Measurements from ENCODE around the gene IGSF6. TPM values are rescaled to one million over a fixed set of nuclear protein-coding genes. Genes with fewer than 3 reads are reported as not detected.

Gene IGSF6
- total and polyA plus RNA-seq, 2 of the 13 experiments (the other 11 are each of a cell fraction or from before 2014, with no cell fraction given) = not detected

DNA sequence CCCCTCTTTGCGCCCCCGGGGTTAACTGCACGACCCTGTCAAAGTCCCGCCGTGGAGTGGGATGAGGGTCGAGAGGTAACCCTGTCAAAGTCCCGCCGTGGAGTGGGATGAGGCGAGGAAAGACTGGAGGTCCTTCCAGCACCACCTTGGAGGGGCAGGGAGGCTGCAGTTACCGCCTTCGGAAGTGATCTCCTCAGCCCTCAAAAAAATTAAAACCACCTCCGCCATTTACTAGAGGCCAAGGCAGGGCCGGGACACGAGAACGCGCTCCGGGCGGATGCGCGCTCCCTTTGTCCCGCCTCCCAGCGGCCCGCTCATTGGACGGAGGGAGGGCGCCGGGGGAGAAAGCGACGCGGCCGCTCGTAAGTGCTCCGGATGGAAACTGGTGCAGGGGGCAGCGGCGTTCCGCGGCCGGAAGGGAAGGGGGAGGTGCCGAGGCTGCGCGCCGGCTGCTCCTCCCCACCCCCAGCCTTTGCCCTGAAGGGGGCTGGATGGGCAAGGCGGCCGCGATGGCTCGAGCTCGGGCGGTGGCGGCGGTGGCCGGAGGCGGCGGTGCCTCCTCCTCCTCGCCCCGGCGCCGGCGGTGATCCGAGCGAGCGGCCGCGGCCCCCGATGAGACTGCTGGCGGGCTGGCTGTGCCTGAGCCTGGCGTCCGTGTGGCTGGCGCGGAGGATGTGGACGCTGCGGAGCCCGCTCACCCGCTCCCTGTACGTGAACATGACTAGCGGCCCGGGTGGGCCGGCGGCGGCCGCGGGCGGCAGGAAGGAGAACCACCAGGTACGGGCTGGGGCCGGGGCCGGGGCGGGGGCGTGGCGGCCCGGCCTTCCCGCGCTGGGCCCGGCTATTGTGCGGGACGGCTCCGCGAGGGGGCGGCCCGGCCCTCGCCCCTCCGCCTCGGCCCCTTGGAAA lies 53.0 kb downstream of the IGSF6 start, which contains the start of gene METTL9 (continued):
- TF ChIP-seq ZNF562 (CRISPR knock-in tag; IDR thresholded peaks at IDR 0.05; ENCODE audit: borderline replicate concordance) = no peak; the same call in 1 of the 2 replicates
- TF ChIP-seq SAP130 (CRISPR knock-in tag; IDR thresholded peaks at IDR 0.05; ENCODE audit: low read depth) = peak; percentile 98
- TF ChIP-seq, protein P1, sequence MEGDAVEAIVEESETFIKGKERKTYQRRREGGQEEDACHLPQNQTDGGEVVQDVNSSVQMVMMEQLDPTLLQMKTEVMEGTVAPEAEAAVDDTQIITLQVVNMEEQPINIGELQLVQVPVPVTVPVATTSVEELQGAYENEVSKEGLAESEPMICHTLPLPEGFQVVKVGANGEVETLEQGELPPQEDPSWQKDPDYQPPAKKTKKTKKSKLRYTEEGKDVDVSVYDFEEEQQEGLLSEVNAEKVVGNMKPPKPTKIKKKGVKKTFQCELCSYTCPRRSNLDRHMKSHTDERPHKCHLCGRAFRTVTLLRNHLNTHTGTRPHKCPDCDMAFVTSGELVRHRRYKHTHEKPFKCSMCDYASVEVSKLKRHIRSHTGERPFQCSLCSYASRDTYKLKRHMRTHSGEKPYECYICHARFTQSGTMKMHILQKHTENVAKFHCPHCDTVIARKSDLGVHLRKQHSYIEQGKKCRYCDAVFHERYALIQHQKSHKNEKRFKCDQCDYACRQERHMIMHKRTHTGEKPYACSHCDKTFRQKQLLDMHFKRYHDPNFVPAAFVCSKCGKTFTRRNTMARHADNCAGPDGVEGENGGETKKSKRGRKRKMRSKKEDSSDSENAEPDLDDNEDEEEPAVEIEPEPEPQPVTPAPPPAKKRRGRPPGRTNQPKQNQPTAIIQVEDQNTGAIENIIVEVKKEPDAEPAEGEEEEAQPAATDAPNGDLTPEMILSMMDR (CRISPR knock-in tag; IDR thresholded peaks at IDR 0.05) = peak; percentile 58
- peak; percentile 86 for TF ChIP-seq HES4 (CRISPR knock-in tag; IDR thresholded peaks at IDR 0.05; ENCODE audit: borderline replicate concordance)
- peak; percentile 95 for TF ChIP-seq GATAD2A (CRISPR knock-in tag; IDR thresholded peaks at IDR 0.05)
- TF ChIP-seq TSC22D2 (CRISPR knock-in tag; IDR thresholded peaks at IDR 0.05; ENCODE audit: borderline replicate concordance) = peak; percentile 96; the same call in 1 of the 2 replicates
- peak; percentile 98; the same call in 1 of the 2 replicates for TF ChIP-seq ZNF614 (CRISPR knock-in tag; IDR thresholded peaks at IDR 0.05; ENCODE audit: borderline replicate concordance)
- TF ChIP-seq, protein P2, sequence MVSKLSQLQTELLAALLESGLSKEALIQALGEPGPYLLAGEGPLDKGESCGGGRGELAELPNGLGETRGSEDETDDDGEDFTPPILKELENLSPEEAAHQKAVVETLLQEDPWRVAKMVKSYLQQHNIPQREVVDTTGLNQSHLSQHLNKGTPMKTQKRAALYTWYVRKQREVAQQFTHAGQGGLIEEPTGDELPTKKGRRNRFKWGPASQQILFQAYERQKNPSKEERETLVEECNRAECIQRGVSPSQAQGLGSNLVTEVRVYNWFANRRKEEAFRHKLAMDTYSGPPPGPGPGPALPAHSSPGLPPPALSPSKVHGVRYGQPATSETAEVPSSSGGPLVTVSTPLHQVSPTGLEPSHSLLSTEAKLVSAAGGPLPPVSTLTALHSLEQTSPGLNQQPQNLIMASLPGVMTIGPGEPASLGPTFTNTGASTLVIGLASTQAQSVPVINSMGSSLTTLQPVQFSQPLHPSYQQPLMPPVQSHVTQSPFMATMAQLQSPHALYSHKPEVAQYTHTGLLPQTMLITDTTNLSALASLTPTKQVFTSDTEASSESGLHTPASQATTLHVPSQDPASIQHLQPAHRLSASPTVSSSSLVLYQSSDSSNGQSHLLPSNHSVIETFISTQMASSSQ (IDR thresholded peaks at IDR 0.05; ENCODE audit: low read depth) = peak; percentile 63; the same call in 1 of the 2 replicates
- TF ChIP-seq, protein P2 (CRISPR knock-in tag; IDR thresholded peaks at IDR 0.05; ENCODE audit: borderline replicate concordance) = peak; percentile 95
- TF ChIP-seq, protein P3, sequence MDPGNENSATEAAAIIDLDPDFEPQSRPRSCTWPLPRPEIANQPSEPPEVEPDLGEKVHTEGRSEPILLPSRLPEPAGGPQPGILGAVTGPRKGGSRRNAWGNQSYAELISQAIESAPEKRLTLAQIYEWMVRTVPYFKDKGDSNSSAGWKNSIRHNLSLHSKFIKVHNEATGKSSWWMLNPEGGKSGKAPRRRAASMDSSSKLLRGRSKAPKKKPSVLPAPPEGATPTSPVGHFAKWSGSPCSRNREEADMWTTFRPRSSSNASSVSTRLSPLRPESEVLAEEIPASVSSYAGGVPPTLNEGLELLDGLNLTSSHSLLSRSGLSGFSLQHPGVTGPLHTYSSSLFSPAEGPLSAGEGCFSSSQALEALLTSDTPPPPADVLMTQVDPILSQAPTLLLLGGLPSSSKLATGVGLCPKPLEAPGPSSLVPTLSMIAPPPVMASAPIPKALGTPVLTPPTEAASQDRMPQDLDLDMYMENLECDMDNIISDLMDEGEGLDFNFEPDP (CRISPR knock-in tag; conservative IDR thresholded peaks at IDR 0.05) = no peak; the same call in 1 of the 2 replicates
- no peak; the same call in 1 of the 2 replicates for TF ChIP-seq BRCA1 (CRISPR knock-in tag; IDR thresholded peaks at IDR 0.05)
- TF ChIP-seq MXD4 (CRISPR knock-in tag; IDR thresholded peaks at IDR 0.05) = peak; percentile 95
- TF ChIP-seq ZFY (CRISPR knock-in tag; IDR thresholded peaks at IDR 0.05) = peak; percentile 97
- peak; percentile 88 for TF ChIP-seq ZNF225 (CRISPR knock-in tag; IDR thresholded peaks at IDR 0.05)
- TF ChIP-seq ZNF83 (CRISPR knock-in tag; IDR thresholded peaks at IDR 0.05; ENCODE audit: borderline replicate concordance) = no peak; the same call in 1 of the 2 replicates
- no peak for TF ChIP-seq ZFP62 (CRISPR knock-in tag; IDR thresholded peaks at IDR 0.05)
- TF ChIP-seq ZNF12 (CRISPR knock-in tag; IDR thresholded peaks at IDR 0.05) = peak; percentile 88
- TF ChIP-seq, protein P4, sequence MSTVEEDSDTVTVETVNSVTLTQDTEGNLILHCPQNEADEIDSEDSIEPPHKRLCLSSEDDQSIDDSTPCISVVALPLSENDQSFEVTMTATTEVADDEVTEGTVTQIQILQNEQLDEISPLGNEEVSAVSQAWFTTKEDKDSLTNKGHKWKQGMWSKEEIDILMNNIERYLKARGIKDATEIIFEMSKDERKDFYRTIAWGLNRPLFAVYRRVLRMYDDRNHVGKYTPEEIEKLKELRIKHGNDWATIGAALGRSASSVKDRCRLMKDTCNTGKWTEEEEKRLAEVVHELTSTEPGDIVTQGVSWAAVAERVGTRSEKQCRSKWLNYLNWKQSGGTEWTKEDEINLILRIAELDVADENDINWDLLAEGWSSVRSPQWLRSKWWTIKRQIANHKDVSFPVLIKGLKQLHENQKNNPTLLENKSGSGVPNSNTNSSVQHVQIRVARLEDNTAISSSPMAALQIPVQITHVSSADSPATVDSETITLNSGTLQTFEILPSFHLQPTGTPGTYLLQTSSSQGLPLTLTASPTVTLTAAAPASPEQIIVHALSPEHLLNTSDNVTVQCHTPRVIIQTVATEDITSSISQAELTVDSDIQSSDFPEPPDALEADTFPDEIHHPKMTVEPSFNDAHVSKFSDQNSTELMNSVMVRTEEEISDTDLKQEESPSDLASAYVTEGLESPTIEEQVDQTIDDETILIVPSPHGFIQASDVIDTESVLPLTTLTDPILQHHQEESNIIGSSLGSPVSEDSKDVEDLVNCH (CRISPR knock-in tag; IDR thresholded peaks at IDR 0.05) = no peak
- TF ChIP-seq SALL1 (CRISPR knock-in tag; IDR thresholded peaks at IDR 0.05) = peak; percentile 98
